GM21360 (cell line): Measurements from ENCODE around the gene FOXL2.
"Not testable (repeated sequence)": the region's sequence is repeated elsewhere in the genome, so short reads cannot be mapped to it uniquely, and the experiment has no call there.

ENCODE experiments used
- ATAC-seq: cut with Tn5 transposase; IDR thresholded peaks from one replicate; pipeline ENCODE4 v1.9.1; 2021; ENCODE audit warnings: mild to moderate bottlenecking, moderate library complexity; ENCODE audit not compliant: unreplicated experiment

FOXL2 gene

GRCh38 chr3:138933981-138934691 is 12.8 kb downstream of the FOXL2 start:
- no peak for ATAC-seq

GRCh38 chr3:138933068-138933668 is 13.8 kb downstream of the FOXL2 start:
- no peak for ATAC-seq

- no peak for ATAC-seq
Observed at GRCh38 chr3:138928727-138929372, 18.1 kb downstream of the FOXL2 start.

GRCh38 chr3:138923531-138923994 is 23.4 kb downstream of the FOXL2 start:
- peak; percentile 89 for ATAC-seq

- ATAC-seq = not testable (repeated sequence)
Observed at GRCh38 chr3:138922400-138922799, 24.5 kb downstream of the FOXL2 start.

GRCh38 chr3:138921316-138922292 is 25.3 kb downstream of the FOXL2 start:
- no peak for ATAC-seq

GRCh38 chr3:138919325-138919724 is 27.6 kb downstream of the FOXL2 start:
- ATAC-seq = no peak

GRCh38 chr3:138916824-138917223 is 30.1 kb downstream of the FOXL2 start:
- no peak for ATAC-seq

- peak; percentile 85 for ATAC-seq
Observed at GRCh38 chr3:138915503-138916498, 31.1 kb downstream of the FOXL2 start.

GRCh38 chr3:138914870-138915502 is 32.0 kb downstream of the FOXL2 start:
- peak; percentile 15 for ATAC-seq

- no peak for ATAC-seq
Observed at GRCh38 chr3:138913766-138914165, 33.2 kb downstream of the FOXL2 start.

GRCh38 chr3:138912237-138912636 is 34.7 kb downstream of the FOXL2 start:
- no peak for ATAC-seq

- ATAC-seq = no peak
Observed at GRCh38 chr3:138911621-138912020, 35.3 kb downstream of the FOXL2 start.

- no peak for ATAC-seq
Observed at GRCh38 chr3:138909904-138910303, 37.0 kb downstream of the FOXL2 start.

- ATAC-seq = no peak
Observed at GRCh38 chr3:138908846-138909245, 38.1 kb downstream of the FOXL2 start.

- no peak for ATAC-seq
Observed at GRCh38 chr3:138907539-138907938, 39.4 kb downstream of the FOXL2 start.

- no peak for ATAC-seq
Observed at GRCh38 chr3:138902171-138902570, 44.8 kb downstream of the FOXL2 start.

GRCh38 chr3:138901567-138901966 is 45.4 kb downstream of the FOXL2 start:
- no peak for ATAC-seq

GRCh38 chr3:138899351-138899991 is 47.5 kb downstream of the FOXL2 start:
- ATAC-seq = no peak
